Measurements from ENCODE around the gene MDM2.

The MDM2 gene

DNA sequence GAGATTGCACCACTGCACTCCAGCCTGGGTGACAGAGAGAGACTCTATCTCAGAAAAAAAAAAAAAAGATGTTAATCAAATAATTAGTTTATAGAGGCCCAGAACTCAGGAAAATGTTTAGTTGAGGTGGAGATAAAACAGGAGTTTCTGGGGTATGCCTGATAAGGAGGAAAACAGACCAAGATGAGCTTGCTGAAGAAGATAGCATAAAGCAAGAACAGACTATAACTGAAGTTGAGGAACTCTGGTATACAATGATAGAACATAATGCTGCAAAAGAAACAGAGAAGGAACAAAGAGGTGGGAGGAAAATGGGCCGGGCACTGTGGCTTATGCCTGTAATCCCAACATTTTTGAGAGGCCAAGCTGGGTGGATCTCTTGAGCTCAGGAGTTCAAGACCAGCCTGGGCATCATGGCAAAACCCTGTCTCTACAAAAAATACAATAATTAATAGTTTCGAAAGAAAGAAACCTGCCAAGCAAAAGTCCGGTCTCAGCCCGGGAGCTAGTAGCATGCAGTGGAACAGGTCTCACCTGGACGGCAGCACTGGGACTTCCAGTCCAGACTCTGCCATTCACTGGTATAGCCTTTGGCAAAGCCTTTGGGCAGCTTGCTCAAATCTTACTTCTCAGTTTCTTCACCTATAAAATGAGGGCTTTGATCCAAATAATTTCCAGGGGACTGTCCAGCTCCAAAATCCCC lies 36.6 kb upstream of the MDM2 start:
- no peak overlapping the region for H3K27ac ChIP-seq (ENCODE audit: low read depth, low read length)
- no peaks in the 10 kb centered on the region for H3K4me1 ChIP-seq (ENCODE audit: insufficient read depth, low read length)
- no peaks in the 10 kb centered on the region for H3K9me3 ChIP-seq (ENCODE audit: insufficient read depth, low read depth, low read length)
- no peak overlapping the region for H3K9ac ChIP-seq (ENCODE audit: low read depth, low read length)
- no peaks in the 10 kb centered on the region for H3K27me3 ChIP-seq (ENCODE audit: insufficient read depth, low read length)
- H3K4me3 ChIP-seq (ENCODE audit: low read length), result no peak overlapping the region
- WGBS, result 95% methylated on average over 5 of the region's 5 CpGs
- H3K36me3 ChIP-seq (ENCODE audit: insufficient read depth, low read length), result peaks cover 13% of the 10 kb centered on the region

DNA sequence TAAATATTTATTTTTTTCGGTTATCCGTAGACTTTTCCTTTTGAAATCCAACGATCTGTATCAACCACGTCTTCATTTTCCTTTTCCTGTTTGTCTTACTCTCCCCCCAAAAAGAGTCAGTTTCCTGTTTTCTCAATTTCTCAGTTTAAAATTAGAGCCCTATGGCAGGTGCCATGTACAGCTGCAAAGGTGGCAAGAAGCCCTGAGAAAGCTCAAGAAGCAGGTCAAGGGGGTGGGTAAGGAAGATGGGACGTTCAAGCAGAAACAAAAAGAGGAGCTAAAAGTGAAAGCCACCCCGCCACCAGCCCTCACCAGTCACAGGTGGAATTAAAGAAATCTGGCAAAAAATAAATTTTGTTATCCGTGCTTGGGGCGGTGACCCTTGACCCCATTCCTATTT lies 35.3 kb upstream of the MDM2 start:
- Histone ChIP-seq H3K27ac (ENCODE audit: low read depth, low read length) (no peak overlapping the region), H3K36me3 (ENCODE audit: insufficient read depth, low read length) (0 out of 2 replicates have a peak, but pooled peaks cover 3% of the 10 kb centered on the region), H3K9me3 (ENCODE audit: insufficient read depth, low read depth, low read length) (no peaks in the 10 kb centered on the region), H3K4me3 (ENCODE audit: low read length) (no peak overlapping the region), H3K4me1 (ENCODE audit: insufficient read depth, low read length) (no peaks in the 10 kb centered on the region), H3K27me3 (ENCODE audit: insufficient read depth, low read length) (no peaks in the 10 kb centered on the region), H3K9ac (ENCODE audit: low read depth, low read length) (no peak overlapping the region)
- 94% methylated on average over 8 of the region's 8 CpGs for WGBS

DNA sequence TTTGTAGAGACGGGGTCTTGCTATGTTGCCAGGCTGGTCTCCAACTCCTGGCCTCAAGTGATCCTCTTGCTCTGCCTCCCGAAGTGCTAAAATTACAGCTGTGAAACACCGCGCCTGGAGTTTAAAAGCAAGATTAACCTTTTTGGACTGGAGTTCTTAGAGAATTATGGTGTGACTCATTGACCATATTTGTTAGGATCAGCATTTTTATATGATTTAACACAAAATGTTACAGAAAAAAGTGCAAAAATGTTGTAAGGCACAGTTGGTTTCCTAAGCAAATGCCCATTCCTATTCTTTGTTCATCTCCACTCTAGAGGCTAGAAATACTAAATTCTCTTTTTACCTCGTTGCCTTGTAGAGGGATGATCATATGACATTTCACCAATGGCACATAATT lies 34.4 kb upstream of the MDM2 start:
- Histone ChIP-seq H3K9ac (ENCODE audit: low read depth, low read length) (no peak overlapping the region), H3K4me1 (ENCODE audit: insufficient read depth, low read length) (no peaks in the 10 kb centered on the region), H3K27ac (ENCODE audit: low read depth, low read length) (no peak overlapping the region), H3K27me3 (ENCODE audit: insufficient read depth, low read length) (no peaks in the 10 kb centered on the region), H3K4me3 (ENCODE audit: low read length) (no peak overlapping the region), H3K9me3 (ENCODE audit: insufficient read depth, low read depth, low read length) (no peaks in the 10 kb centered on the region), H3K36me3 (ENCODE audit: insufficient read depth, low read length) (0 out of 2 replicates have a peak, but pooled peaks cover under 1% of the 10 kb centered on the region)
- over 99% methylated on average over 5 of the region's 5 CpGs for WGBS

DNA sequence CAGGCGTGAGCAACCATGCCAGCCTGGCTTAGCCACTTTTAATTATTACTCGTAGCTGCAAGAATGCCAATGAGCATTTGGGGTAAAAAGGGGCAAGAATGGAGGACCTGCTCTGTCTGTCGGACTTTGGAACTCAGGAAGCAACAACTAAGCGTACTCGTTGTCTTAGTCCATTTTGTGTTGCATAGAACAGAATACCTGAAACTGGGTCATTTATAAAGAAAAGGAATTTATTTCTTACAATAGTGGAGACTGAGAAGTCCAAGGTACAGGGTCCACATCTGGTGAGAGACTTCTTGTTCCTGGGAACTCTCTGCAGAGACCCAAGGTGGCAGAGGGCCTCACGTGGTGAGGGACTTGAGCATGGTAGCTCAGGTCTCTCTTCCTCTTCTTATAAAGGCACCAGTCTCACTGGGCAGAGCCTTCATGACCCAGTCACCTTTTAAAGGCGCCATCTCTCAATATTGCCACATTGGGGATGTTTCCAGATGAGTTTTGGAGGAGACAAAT lies 32.8 kb upstream of the MDM2 start:
- WGBS, result 95% methylated on average over 6 of the region's 7 CpGs
- Histone ChIP-seq H3K27me3 (ENCODE audit: insufficient read depth, low read length) (no peaks in the 10 kb centered on the region), H3K9ac (ENCODE audit: low read depth, low read length) (no peak overlapping the region), H3K4me3 (ENCODE audit: low read length) (no peak overlapping the region), H3K27ac (ENCODE audit: low read depth, low read length) (no peak overlapping the region), H3K36me3 (ENCODE audit: insufficient read depth, low read length) (no peaks in the 10 kb centered on the region), H3K4me1 (ENCODE audit: insufficient read depth, low read length) (no peaks in the 10 kb centered on the region), H3K9me3 (ENCODE audit: insufficient read depth, low read depth, low read length) (no peaks in the 10 kb centered on the region)

DNA sequence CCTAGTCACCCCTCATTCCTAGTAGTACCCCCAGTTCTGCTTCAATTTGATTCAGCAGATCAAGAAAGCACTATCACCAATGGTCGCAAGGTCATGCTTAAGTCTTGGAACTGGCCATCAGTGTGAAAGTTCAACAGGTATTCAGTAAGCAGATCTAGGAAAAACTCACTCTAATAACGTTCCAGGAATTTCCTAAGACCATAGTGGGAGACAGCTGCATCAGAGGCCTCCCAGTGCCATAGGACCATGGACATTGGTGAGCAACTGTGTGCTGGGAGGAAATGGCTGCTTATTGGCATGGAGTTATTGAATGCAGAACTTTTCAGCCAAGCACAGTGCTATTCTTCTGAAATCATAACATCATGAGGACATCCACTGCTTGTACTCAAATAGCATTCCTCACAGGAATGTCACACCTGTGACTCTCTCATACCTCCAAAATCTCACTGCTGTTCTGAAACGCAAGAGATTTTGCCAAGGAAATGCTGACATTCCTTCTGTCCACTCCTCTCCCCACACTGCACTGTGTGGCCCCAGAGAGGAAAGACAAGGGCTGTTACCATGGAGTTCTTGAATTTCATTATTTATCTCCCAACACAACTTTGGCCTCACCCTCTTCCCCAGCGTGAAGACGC lies 30.9 kb upstream of the MDM2 start:
- WGBS, result 90% methylated on average over 5 of the region's 5 CpGs
- no peaks in the 10 kb centered on the region for H3K9me3 ChIP-seq (ENCODE audit: insufficient read depth, low read depth, low read length)
- no peak overlapping the region for H3K4me3 ChIP-seq (ENCODE audit: low read length)
- H3K9ac ChIP-seq (ENCODE audit: low read depth, low read length), result no peak overlapping the region
- no peak overlapping the region for H3K27ac ChIP-seq (ENCODE audit: low read depth, low read length)
- no peaks in the 10 kb centered on the region for H3K27me3 ChIP-seq (ENCODE audit: insufficient read depth, low read length)
- H3K36me3 ChIP-seq (ENCODE audit: insufficient read depth, low read length), result no peaks in the 10 kb centered on the region
- H3K4me1 ChIP-seq (ENCODE audit: insufficient read depth, low read length), result no peaks in the 10 kb centered on the region

DNA sequence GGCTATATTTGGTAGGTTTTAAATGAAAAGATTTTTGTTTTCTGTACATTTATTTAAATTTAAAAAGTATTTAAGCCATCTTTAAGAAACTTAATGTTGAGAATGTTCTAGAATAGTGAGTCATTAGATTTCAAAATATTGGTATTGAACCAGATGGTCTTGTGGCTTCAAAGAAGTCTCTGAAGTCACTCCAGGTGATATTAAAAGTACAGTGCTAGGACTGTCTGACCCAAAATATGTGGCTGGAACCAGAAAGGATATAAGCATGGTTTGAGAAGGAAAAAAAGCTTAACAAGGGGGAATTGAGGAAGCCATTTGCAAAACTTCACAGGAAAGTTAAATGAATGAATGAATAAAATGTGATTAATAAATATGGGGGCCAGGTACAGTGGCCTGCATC lies 28.7 kb upstream of the MDM2 start:
- H3K36me3 ChIP-seq (ENCODE audit: insufficient read depth, low read length), result no peaks in the 10 kb centered on the region
- no peaks in the 10 kb centered on the region for H3K4me1 ChIP-seq (ENCODE audit: insufficient read depth, low read length)
- H3K9me3 ChIP-seq (ENCODE audit: insufficient read depth, low read depth, low read length), result no peaks in the 10 kb centered on the region
- no peaks in the 10 kb centered on the region for H3K27me3 ChIP-seq (ENCODE audit: insufficient read depth, low read length)
- H3K27ac ChIP-seq (ENCODE audit: low read depth, low read length), result no peak overlapping the region
- H3K4me3 ChIP-seq (ENCODE audit: low read length), result no peak overlapping the region
- no peak overlapping the region for H3K9ac ChIP-seq (ENCODE audit: low read depth, low read length)

DNA sequence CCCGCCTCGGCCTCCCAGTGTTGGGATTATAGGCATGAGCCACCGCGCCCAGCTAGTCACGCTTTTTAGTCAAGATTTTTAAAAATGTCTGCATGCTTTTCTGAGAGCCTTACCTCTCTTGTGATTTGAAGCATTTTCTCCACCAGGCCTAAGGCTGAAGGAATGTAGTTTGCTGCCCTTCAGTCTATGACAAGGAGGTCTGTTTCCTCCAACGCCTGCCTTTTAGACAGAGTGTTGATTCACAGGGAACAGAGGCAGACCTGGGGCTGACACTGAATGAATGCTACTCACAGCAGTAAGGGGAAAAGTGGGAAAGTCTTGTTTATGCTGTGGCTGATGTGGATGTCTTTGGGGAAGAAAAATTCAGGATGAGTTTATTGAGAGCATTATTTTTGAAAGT lies 27.2 kb upstream of the MDM2 start:
- WGBS, result 90% methylated on average over 6 of the region's 6 CpGs
- Histone ChIP-seq H3K27me3 (ENCODE audit: insufficient read depth, low read length) (no peaks in the 10 kb centered on the region), H3K9me3 (ENCODE audit: insufficient read depth, low read depth, low read length) (no peaks in the 10 kb centered on the region), H3K4me1 (ENCODE audit: insufficient read depth, low read length) (no peaks in the 10 kb centered on the region), H3K4me3 (ENCODE audit: low read length) (no peak overlapping the region), H3K9ac (ENCODE audit: low read depth, low read length) (no peak overlapping the region), H3K36me3 (ENCODE audit: insufficient read depth, low read length) (no peaks in the 10 kb centered on the region), H3K27ac (ENCODE audit: low read depth, low read length) (no peak overlapping the region)

DNA sequence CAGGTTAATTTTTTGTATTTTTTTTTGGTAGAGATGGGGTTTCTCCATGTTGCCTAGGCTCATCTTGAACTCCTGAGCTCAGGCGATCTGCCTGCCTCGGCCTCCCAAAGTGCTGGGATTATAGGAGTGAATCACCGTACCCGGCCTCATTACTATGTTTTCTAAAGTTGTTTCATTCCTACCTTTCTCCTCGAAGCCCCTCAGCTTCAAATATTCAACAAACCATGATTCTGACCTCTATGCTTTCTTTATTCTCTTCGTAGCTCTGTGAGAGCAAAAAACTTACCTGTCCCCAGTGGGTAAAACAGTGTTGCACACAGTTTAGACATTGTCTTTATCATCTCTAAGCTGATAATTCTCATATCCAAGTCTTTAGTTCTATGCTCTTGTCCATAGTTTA lies 26.2 kb upstream of the MDM2 start:
- no peaks in the 10 kb centered on the region for H3K9me3 ChIP-seq (ENCODE audit: insufficient read depth, low read depth, low read length)
- H3K9ac ChIP-seq (ENCODE audit: low read depth, low read length), result no peak overlapping the region
- H3K27ac ChIP-seq (ENCODE audit: low read depth, low read length), result no peak overlapping the region
- H3K4me1 ChIP-seq (ENCODE audit: insufficient read depth, low read length), result no peaks in the 10 kb centered on the region
- H3K4me3 ChIP-seq (ENCODE audit: low read length), result no peak overlapping the region
- H3K27me3 ChIP-seq (ENCODE audit: insufficient read depth, low read length), result no peaks in the 10 kb centered on the region
- no peaks in the 10 kb centered on the region for H3K36me3 ChIP-seq (ENCODE audit: insufficient read depth, low read length)
- 90% methylated on average over 6 of the region's 6 CpGs for WGBS

DNA sequence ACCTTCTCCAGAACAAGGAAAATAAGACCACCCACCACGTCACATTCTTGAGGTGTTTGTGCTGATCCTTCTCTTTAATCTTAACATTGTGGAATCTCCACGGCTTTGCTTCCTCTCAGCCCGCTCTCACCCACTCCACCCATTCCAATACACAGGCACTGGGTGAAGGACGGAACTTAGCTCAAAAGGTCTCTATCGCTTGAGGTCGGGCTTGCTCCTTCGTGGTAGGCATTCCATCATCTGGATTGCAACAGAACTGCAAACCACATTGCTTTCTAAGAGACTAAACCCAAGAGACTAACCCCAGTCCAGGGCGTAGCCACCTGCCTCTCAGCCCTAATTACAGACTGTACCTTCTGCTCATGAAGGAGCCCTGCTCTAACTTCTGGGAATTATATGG lies 24.0 kb upstream of the MDM2 start:
- WGBS, result 86% methylated on average over 8 of the region's 8 CpGs
- no peak overlapping the region for H3K4me3 ChIP-seq (ENCODE audit: low read length)
- H3K36me3 ChIP-seq (ENCODE audit: insufficient read depth, low read length), result no peaks in the 10 kb centered on the region
- no peaks in the 10 kb centered on the region for H3K9me3 ChIP-seq (ENCODE audit: insufficient read depth, low read depth, low read length)
- H3K27me3 ChIP-seq (ENCODE audit: insufficient read depth, low read length), result no peaks in the 10 kb centered on the region
- H3K27ac ChIP-seq (ENCODE audit: low read depth, low read length), result no peak overlapping the region
- H3K9ac ChIP-seq (ENCODE audit: low read depth, low read length), result no peak overlapping the region
- peaks cover 6% of the 10 kb centered on the region for H3K4me1 ChIP-seq (ENCODE audit: insufficient read depth, low read length)

DNA sequence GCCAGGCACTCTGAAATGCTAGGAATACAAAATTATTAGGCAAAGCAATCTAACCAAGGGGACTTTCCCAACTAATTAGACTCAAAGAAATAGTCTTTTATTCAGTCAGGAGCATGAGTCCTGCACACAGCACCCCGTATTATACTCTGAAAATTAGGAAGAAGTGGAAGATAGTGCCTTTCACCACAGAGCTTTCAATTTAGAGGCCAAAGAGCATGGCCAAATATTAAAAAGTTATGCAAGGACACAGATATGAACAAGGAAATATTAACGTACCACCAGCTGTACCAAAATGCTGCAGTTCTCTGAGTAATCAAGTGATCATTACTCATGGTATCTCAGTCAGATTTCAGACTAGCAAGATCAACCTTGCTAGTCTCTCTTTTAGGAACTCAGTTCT lies 22.6 kb upstream of the MDM2 start:
- H3K27ac ChIP-seq (ENCODE audit: low read depth, low read length), result no peak overlapping the region
- H3K4me3 ChIP-seq (ENCODE audit: low read length), result no peak overlapping the region
- H3K9me3 ChIP-seq (ENCODE audit: insufficient read depth, low read depth, low read length), result no peaks in the 10 kb centered on the region
- no peaks in the 10 kb centered on the region for H3K27me3 ChIP-seq (ENCODE audit: insufficient read depth, low read length)
- WGBS, result 94% methylated on average over 2 of the region's 2 CpGs
- no peaks in the 10 kb centered on the region for H3K36me3 ChIP-seq (ENCODE audit: insufficient read depth, low read length)
- no peak overlapping the region for H3K9ac ChIP-seq (ENCODE audit: low read depth, low read length)
- peaks cover 6% of the 10 kb centered on the region for H3K4me1 ChIP-seq (ENCODE audit: insufficient read depth, low read length)

DNA sequence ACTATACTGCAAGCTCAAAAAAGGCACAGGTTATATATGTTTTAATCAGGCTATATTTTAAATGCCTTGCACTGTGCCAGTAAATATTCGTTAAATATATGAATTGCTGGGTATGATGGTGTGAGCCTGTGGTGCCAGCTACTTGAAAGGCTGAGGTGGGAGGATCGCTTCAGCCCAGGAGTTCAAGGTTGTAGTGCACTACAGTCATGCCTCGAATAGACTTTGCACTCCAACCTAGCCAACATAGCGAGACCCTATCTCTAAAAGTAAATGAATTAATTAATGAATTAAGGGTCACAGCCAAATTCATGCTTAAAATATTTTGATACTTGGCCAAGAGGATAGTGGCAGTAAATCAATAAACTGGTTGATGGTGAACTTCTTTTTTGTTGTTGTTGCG lies 22.2 kb upstream of the MDM2 start:
- Histone ChIP-seq H3K9ac (ENCODE audit: low read depth, low read length) (no peak overlapping the region), H3K4me3 (ENCODE audit: low read length) (no peak overlapping the region), H3K27ac (ENCODE audit: low read depth, low read length) (no peak overlapping the region), H3K9me3 (ENCODE audit: insufficient read depth, low read depth, low read length) (no peaks in the 10 kb centered on the region), H3K27me3 (ENCODE audit: insufficient read depth, low read length) (no peaks in the 10 kb centered on the region), H3K4me1 (ENCODE audit: insufficient read depth, low read length) (peaks cover 6% of the 10 kb centered on the region), H3K36me3 (ENCODE audit: insufficient read depth, low read length) (no peaks in the 10 kb centered on the region)
- 97% methylated on average over 3 of the region's 5 CpGs for WGBS
